HG03139 (cell line): ENCODE data around the gene KLRF2.

ENCODE experiments used
- ATAC-seq: cut with Tn5 transposase; IDR thresholded peaks from one replicate; pipeline ENCODE4 v1.9.1; 2021; ENCODE audit not compliant: unreplicated experiment

KLRF2 gene

DNA sequence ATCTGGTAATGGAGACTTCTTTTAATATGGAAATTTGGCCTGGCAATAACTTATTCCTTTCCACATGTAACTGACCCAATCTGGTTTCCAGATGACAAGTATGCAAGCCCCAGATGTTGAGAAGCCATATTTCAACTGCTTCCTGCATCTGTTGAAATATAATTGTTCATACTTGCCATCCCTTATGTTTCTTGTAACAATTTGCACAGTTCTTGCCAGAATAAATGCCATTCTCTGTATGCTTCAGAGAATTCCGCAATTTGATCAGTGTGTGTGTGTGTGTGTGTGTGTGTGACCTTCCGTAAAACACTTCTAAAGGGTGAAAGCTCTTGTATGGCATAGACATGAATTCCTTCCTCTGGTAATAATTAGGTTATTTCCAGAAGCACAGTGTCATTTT, 52.7 kb downstream of the KLRF2 start:
- no peak for ATAC-seq

DNA sequence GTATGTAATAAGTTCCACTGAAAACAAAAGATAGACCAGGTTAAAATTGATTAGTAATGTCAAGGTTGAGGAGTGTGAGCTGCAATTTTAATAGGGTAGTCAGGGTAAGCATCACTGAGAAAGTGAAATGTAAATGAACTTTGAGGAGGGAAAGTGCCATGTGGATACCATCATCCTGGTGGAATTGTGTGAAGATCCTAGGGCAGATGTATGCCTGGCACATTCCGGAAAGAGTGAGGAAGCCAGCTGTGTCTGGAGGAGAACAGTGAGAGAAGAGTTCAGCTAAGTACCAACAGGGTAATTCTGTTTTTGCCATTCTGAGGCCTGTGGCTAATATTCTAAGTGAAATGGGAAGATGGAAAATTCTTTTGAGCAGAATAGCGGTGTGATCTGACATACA, 53.7 kb downstream of the KLRF2 start:
- no peak for ATAC-seq

DNA sequence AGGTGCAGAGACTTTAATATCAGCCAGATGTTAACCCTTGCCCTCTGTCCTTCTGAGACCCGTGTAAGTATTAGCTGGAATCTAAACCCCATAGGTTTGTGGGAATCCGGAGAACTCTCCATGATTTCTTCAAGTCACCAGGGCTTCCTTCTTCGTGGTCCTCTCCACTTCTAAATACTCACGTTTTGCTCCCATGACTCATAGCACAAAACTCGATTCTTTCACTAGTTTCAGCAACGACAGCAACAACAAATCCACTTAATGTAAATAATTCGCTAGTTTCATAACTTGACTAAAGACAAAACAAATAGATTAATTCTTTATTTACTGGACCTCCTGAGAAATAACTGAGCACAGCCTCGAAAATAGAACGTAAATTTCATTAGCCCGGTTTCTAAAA, 55.3 kb downstream of the KLRF2 start:
- ATAC-seq = no peak

DNA sequence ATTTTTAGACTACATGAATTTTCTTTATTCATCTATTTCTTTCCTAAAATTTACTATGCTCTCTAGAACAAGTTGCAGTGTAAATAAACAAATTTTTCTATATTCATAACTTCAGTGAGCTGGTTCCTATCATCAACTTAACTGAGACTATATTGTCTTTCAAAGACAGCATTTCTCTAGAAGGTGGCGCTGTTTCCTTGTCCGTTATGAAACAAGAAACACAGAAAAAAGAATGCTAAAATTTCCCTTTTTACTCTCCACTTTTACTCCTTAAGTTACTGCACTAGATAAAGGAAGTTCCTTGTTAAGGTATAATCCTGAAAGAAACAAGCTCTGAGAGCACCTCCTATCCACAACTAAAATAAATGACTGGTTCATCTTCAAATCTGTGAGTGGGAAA, 59.1 kb downstream of the KLRF2 start:
- ATAC-seq = no peak

DNA sequence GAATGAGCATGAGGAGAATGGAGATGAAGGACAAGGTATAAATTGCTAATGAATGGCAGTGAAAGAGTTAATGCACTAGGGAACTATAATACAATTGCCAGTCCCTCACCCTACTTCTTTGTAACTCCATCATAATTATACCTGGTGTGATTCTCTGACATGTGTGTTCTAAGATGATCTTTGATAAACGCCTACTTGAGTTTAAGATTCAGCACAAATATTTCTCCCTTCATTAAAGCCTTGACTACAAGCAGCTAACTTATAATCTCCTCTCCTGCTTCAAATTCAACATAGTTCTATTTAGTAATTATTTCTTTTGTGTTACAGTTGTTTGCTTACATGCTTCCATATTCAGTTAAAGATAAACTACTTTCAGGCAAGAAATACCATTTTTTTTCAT, 60.5 kb downstream of the KLRF2 start:
- no peak for ATAC-seq

DNA sequence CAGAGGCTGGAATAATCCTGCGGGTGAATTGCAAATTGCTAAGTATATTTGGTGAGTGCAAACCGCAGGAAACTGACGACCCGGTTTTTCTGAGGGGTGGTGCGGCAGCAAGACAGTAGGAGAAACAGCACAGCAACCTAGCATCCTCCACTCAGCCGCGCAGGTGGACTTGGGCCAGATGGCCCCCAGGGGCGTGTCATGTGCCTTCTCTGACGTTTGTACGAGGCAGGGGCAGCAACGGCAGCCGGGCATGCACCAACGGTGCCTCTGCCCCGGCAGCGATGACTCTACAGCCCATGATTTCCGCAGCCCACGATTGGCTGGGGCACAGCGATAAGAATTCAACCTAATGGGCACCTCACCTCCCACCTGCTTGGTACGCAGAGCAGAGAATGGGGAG, 62.0 kb downstream of the KLRF2 start:
- no peak for ATAC-seq

DNA sequence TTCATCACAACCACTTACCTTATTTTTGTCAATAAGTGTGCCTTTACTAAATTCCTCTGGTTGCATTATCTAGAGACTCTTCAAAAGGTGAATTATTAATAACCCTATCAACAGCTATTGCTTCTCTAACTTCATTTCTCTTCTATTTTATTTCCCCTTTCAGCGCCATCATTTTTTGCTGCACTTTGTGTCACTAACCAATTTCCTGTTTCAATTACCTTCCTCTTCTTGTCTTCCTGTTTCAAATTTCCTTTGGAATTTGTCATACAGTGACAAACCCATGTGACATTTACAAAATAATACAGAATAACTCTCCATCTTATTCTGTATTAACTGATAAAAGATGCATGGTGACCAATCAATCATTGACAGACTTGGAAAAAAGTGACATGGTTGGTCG, 63.1 kb downstream of the KLRF2 start:
- no peak for ATAC-seq
